NCI-H748 treated with DMSO at 0.1 percent for 48 hours (cell line): ENCODE results near the gene WASHC1.
"Not testable (repeated sequence)": the region's sequence is repeated elsewhere in the genome, so short reads cannot be mapped to it uniquely, and the experiment has no call there.

ENCODE experiments used
- DNase-seq: peaks from one replicate; lab custom pipeline; 2025; lab: John Stamatoyannopoulos, UW

The WASHC1 gene, protein sequence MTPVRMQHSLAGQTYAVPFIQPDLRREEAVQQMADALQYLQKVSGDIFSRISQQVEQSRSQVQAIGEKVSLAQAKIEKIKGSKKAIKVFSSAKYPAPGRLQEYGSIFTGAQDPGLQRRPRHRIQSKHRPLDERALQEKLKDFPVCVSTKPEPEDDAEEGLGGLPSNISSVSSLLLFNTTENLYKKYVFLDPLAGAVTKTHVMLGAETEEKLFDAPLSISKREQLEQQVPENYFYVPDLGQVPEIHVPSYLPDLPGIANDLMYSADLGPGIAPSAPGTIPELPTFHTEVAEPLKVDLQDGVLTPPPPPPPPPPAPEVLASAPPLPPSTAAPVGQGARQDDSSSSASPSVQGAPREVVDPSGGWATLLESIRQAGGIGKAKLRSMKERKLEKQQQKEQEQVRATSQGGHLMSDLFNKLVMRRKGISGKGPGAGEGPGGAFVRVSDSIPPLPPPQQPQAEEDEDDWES

DNA sequence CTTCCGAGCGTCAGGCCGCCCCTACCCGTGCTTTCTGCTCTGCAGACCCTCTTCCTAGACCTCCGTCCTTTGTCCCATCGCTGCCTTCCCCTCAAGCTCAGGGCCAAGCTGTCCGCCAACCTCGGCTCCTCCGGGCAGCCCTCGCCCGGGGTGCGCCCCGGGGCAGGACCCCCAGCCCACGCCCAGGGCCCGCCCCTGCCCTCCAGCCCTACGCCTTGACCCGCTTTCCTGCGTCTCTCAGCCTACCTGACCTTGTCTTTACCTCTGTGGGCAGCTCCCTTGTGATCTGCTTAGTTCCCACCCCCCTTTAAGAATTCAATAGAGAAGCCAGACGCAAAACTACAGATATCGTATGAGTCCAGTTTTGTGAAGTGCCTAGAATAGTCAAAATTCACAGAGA is at the start of gene WASHC1:
TSS of gene WASHC1 (minus strand) at position 101 of the 400 bp plus-strand sequence. CDS start 4,457 bp downstream, outside the sequence.
- not testable (repeated sequence) for DNase-seq

DNA sequence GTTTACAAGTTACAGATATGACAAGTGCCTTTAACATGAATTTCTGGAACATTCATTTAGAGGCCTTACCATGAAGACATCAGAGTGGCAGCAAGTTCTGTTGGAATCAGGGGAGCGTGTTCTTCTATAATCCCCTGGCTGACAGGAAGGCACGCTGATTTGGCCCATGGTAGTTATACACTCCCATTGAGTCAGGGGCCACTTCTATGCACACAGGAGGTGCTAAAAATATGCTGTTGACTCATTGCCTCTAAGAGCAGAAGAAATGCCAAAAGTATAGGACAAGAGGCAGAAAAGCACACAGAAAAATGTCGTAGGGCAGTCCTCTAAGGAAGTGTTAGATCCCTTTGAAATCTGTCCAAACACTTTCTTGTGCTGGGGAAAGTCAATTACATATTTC is 49.1 kb upstream of the WASHC1 start:
- DNase-seq: not testable (repeated sequence)

DNA sequence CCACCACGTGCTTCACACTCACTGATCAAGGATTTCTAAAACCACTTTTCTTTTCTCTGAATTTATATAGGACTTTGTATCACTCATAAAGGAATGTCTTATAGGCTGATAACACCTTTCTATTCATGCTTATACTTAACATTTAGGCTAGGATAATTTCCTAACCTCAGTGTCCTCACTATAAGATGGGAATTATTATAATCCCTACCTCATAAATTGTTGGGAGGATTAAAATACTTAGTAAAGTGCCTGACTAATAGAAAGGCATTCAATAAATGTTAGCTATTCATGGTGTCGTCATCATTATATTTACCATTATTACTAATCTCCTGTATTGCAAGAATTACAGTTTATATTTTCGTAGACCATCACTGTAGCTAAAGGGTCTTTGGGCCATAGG is 47.1 kb upstream of the WASHC1 start:
- DNase-seq: not testable (repeated sequence)

DNA sequence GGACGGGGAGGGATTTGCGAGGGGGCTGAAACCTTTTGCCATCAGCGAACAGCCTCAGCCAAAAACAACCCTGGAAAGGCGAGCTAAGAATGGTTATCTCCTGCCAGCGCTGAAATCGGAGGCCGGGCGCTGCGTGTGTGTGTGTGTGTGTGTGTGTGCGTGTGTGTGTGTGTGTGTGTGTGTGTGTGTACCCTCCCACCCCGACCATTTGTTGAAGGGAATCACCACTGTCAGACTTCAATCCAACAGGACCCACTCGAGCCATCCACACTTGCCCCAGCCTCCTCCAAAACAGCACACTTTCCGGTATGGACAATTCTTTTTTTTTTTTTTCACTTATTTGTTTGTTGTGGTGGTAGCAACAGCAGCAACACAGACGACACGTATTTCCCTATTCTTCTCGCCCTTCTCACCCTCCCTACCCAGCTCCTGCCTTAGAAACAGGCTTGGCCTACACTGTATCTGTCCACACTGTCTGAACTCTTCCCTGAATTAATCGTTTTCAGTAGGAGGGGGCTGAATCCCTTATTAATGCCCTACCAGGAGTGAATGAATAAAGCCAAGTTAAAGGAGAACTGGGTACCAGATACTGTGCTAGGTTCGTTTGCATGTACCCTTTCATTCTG is 44.8 kb upstream of the WASHC1 start:
- not testable (repeated sequence) for DNase-seq

DNA sequence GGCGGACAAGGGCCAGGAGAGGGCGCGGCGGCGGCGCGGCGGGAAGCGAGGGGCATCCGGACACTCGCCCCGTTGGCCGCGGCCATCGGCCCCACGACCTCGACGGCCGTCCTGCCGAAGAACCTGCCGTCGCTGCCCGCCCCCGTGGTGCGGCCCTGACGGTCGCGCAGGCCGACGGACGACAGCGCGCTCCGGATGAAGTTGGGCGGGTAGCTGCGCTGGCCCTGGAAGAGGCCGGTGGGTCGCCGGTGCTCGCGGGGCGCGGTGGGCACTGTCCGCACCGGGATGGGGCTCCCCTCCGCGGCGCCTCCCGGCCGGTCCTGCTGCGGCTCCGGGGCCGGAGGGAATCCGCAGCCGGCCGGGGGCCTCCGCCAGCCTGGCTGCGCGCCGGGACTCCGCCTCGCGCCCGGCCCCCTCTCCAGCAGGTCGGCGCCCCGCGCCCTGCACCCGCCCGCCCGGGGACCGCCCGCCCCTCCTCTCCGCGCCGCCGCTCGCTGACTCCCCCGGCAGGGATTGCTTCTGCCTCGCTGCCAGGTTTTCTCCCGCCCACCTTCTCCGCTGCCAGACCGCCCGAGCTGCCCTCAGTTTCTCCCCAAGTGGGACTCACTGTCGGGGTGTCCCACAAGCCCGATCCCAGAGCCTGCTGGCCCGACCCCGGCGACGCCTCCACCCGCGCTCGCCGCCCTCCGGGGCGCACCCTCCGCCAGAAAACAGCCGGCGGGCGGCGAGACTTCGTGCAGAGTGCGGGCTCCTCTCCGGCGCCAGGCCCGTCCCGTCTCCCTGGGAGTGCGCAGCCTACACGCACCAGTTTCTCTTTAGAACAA is 44.0 kb upstream of the WASHC1 start:
- DNase-seq: not testable (repeated sequence)

DNA sequence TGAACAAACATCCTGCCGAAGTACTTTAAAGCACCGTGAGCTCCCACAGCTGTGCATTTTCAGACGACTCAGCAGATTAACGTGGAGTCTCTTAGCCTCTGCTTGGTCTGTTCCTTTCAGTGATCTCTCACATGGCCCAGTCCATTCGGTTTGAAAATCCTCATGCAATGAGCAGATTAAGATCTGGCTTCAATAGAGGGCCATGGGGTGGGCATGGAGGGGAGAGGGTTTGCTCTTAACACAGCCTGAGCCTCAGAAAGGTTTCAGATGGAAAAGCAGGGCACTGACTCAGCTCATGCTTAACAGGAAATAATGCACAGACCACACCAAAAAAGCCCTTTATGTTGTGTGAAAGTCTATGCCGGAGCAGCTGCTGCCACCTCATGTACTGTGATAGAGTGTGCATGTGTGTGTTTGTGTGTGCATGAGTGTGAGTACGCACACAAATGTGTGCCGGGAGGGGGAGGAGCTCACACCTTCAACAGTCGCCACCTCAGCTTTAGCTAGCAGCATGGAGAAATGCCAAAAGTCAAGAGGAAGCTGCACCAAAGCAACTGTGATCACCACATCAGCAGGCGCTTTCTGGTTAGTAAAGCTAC is 33.9 kb upstream of the WASHC1 start:
- DNase-seq: not testable (repeated sequence)

DNA sequence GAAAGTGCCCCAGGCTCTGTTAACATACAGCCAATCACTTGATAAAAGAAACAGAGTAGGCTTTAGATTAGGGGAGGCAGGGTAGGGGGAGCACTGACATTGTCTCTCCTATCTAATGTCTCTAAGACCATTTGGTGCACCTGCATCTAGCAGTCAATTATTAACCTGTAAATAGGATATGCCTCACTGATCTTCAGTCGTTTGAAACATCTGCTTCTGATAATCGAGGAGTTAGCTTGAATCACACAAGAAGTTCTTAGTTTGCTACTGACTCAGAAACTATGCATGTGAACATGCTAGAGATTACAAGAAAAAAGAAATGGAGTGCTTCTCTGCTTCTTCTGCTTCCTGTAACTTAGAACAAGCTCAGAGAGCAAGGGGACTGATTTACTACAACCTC is 23.4 kb upstream of the WASHC1 start:
- DNase-seq: not testable (repeated sequence)

DNA sequence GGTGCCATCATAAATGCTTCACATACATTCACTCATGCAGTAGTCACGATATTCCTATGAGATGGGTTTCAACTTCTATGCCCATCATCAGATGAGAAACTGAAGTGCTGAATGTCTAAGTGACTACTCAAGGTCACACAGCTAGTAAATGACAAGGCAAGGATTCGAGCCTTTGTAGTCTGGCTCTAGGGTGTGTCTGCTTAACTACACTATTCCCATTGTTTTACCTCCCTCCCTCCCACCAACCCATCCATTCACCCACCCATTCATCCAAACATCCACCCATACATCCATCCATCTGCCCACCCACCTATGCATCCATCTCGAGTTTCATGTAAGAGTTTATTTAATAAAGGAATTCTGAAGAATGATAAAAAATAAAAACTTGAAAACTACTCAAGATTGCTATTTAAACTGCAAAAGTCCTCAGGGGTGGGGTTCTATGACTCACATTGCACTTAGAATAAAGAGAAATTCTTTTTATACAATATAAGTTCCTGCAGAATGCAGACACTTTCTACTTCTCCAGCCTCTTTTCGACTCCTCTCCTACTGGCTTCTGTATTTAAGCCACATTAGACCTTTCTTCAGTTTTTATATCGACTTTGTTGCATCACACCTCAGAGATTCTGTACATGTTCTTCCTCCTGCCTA is 19.1 kb upstream of the WASHC1 start:
- DNase-seq: not testable (repeated sequence)

DNA sequence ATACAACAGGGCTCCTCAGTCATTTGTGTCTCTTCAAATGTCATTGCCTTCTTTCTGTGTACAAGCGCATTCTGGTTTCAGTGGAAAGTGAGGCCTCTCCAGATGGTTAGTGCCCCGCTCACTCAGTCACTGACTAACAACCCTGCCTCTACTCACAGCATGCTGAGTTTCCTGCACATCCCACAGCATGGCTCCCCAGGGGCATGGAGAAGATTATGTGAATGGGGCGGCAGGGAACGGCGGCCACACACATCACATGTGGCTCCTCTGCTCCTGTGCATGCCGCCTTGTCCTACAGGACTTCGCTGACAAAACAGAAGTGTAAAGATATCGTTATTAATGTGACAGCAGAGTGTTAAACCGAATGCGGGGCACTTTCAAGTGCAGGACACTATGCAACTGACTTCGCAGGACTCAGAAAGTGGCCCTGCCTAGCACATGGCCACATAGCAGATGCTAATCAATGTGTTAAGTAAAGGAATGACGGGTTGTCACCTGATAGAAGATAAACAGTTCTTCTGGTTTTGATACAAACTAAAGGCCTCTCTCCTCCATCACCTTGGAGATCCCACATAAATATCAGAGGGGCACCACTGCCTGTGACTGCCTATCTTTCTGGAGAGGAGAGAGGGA is 17.5 kb upstream of the WASHC1 start:
- DNase-seq: not testable (repeated sequence)

DNA sequence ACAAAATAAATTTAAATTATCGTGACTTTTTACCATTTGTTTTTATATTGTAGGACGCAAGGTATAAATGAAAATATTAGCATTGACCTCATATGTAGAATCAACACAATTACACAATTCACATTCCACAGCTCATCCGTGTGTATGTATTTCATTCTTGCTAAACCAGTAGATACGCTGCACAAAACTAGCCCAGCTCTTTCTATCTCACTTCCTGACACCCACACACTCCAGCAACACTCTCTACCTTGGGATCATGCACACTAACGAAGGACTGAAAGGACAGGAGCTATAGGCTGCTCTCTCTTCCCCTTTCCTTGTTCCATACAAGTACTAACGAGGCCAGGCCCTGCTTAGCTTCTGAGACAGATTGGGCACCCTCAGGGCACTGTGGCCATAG is 16.9 kb upstream of the WASHC1 start:
- DNase-seq: not testable (repeated sequence)

DNA sequence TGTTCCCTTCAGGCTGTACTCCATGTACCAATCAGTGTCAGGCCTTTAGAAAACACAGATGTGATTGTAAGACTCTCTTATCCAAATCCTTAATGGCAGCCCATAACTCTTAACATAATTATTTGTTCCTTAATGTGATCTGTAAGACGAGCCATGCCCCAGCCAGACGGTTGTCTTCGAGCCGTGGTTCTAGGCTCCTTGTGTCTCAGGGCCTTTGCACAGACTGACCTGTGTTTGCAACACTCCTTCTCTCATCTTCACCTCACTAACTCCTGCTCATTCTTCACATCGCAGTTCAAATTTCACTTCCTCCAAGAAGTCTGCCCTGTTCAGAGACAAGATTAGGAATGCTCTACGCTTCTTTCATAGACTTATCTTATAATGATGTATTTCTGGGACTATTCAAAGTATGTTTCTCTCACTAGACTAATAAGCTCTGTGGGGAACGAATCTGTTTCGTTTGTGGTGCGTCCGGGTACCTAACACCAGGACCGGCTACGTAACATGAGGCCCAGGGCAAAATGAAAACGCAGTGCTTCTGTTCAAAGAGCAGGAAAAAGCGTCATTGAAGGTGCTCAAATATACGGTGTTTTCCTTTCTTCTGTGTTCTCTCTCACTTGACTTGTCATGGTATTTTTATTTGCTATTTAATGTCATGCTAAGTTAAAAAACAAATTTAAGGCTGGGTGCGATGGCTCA is 16.1 kb upstream of the WASHC1 start:
- DNase-seq: not testable (repeated sequence)

DNA sequence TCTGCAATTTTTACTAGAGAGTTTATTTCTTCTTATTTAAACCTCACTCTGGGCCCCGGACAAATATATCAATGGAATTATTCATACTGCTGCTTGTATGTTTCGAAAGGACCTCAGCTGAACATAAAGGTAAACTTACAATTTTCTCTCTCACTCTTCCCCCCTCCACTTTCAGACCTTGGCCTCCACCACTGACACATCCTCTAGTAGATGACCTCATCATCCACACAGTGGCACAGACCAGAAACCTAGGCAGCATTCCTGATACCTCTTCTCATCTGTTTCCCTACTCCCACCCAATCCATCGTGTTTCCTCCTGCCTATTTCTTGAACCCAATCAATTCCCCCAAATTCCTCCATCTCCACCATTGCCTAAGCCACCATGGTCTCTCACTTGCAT is 15.2 kb upstream of the WASHC1 start:
- DNase-seq: not testable (repeated sequence)

DNA sequence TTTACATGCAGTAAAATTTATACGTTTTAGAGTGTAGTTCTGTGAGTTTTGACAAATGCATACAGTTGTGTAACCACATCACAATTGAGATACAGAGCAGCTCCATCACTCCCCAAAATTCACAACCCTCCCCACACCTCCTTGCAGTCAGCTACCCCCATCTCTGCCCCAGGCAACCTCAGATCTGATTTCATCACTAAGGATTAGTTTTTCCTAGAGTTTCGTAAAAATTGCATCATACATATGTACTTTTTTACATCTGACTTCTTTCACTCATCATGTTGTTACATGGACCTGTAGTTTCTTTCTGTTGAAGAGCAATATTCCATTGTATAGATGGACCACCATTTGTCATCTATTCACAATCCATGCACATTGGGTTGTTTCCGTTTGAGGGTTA is 14.4 kb upstream of the WASHC1 start:
- not testable (repeated sequence) for DNase-seq

DNA sequence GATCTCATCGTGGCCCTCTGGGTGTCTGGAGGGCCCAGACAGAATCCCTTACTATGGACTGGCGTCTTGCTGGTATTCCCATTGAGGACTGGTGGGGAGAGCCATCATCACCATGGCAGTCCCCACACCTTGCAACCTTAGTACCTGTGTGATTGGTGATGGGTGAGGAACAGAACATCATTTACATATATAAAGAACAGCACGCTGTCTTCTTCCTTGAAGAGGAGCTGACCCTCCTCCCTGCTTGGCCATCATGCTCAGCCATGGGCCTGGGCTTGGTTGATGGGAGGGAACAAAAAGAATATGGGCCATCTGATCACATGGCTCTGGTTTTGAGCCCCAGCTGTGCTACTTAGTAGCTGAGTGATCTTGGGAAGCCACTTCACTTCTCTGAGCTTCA is 13.9 kb upstream of the WASHC1 start:
- not testable (repeated sequence) for DNase-seq

DNA sequence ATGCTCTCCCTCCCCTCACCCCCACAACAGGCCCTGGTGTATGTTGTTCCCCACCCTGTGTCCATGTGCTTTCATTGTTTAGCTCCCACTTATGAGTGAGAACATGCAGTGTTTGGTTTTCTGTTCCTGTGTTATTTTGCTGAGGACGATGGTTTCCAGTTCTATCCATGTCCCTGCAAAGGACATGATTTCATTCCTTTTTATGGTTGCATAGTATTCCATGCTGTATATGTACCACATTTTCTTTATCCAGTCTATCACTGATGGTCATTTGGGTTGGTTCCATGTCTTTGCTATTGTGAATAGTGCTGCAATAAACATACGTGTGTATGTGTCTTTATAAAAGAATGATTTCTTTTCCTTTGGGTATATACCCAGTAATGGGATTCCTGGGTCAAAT is 12.6 kb upstream of the WASHC1 start:
- DNase-seq: not testable (repeated sequence)

DNA sequence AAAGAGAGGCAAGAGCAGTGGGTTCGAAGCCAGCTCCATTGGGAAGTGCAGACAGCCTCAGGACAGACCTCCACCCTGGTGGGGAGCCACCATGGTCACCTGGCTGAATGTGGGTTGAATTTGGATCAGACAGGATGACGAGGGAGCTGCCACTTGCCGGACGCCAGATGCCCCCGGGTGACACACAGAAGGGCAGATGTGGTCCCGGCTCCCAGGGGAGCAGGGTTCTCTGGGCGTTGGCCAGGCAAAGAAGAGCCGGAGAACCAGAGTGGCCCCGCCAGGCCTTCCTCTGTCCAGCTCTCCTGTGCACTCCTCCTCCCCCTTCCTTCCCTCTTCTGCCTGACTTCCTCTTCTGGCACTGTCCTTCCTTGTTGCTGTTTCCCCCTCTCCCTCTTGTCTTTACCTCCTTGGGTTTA is 12.0 kb upstream of the WASHC1 start:
- not testable (repeated sequence) for DNase-seq

DNA sequence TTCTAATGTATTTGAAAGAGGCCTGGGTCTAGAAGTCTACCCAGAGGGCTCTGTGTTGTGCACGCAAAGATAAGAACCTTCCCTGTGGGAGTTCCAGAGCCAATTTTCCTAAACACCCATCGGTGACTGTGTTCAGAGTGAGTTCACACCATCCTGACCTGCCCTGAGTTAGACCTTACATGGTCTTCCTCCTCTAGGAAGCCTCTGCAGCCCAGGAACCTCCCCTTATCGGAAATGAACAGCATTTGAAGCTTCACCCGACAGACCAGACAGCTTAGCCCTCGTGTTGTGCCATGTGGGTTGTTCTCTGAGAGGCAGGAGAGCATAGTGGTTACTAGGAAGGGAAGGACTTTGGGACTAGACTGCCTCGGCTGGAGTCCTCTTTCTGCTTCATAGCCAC is 3.1 kb upstream of the WASHC1 start:
- not testable (repeated sequence) for DNase-seq

DNA sequence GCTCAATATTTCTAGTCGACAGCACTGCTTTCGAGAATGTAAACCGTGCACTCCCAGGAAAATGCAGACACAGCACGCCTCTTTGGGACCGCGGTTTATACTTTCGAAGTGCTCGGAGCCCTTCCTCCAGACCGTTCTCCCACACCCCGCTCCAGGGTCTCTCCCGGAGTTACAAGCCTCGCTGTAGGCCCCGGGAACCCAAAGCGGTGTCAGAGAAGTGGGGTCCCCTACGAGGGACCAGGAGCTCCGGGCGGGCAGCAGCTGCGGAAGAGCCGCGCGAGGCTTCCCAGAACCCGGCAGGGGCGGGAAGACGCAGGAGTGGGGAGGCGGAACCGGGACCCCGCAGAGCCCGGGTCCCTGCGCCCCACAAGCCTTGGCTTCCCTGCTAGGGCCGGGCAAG is 481 bp downstream of the WASHC1 start:
- DNase-seq: not testable (repeated sequence)

DNA sequence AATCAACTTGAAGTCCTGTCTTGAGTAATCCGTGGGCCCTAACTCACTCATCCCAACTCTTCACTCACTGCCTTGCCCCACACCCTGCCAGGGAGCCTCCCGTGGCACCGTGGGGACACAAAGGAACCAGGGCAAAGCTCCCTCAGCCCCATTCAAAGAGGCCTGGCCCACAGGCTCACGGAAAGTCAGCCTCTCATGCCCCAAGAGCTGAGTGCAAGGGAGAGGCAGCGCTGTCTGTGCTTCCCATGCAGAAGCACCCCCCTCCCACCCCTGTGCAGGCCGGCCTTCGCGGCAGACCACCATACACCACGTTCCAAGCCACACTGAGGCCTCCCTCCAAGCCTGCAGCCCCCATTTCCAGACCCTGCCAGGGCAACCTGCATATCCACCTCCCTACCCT is 7.6 kb downstream of the WASHC1 start:
- not testable (repeated sequence) for DNase-seq

DNA sequence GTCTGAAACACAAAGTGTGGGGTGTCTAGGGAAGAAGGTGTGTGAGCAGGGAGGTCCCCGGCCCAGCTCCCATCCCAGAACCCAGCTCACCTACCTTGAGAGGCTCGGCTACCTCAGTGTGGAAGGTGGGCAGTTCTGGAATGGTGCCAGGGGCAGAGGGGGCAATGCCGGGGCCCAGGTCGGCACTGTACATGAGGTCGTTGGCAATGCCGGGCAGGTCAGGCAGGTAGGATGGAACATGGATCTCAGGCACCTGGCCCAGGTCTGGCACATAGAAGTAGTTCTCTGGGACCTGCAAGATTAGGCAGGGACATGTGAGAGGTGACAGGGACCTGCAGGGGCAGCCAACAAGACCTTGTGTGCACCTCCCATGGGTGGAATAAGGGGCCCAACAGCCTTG is 12.4 kb downstream of the WASHC1 start:
- DNase-seq: not testable (repeated sequence)
